ACHN (cell line): Measurements from ENCODE around the gene SLC24A3.
A peak's percentile ranks its signal among the peaks of the same experiment; 100 is the strongest.
"Not testable (repeated sequence)": the region's sequence is repeated elsewhere in the genome, so short reads cannot be mapped to it uniquely, and the experiment has no call there.

Source experiments
- DNase-seq: peaks from one replicate; pipeline ENCODE4 v3.0.0-alpha.2; 2015
- in situ Hi-C: cut with HindIII; loops from 2 replicates; pipeline ENCODE4 v1.10.0; 2017; ENCODE audit warnings: low sequenced_read_pairs, low pct_ligation_motif_present, low pct_unique_long_range_greater_than_20kb

SLC24A3 gene

GRCh38 chr20:19649041-19649440, 436.6 kb downstream of the SLC24A3 start:
- DNase-seq = no peak
- in situ Hi-C loops = no loop called here

GRCh38 chr20:19652591-19653026, 440.2 kb downstream of the SLC24A3 start:
- in situ Hi-C loops = no loop called here
- no peak for DNase-seq

GRCh38 chr20:19653327-19653726, 440.9 kb downstream of the SLC24A3 start:
- DNase-seq = no peak
- in situ Hi-C loops = no loop called here

GRCh38 chr20:19654921-19655320, 442.5 kb downstream of the SLC24A3 start:
- in situ Hi-C loops = no loop called here
- no peak for DNase-seq

- in situ Hi-C loops = no loop called here
- DNase-seq = no peak
These were observed 445.7 kb downstream of the SLC24A3 start for GRCh38 chr20:19658137-19658536.

- in situ Hi-C loops = no loop called here
- no peak for DNase-seq
These were observed 447.0 kb downstream of the SLC24A3 start for GRCh38 chr20:19659448-19659847.

- in situ Hi-C loops = no loop called here
These were observed 448.5 kb downstream of the SLC24A3 start for GRCh38 chr20:19660808-19661378.

GRCh38 chr20:19661717-19662636, 449.5 kb downstream of the SLC24A3 start:
- DNase-seq = peak; percentile 55
- in situ Hi-C loops = no loop called here

More at GRCh38 chr20:19660808-19661378, 448.5 kb downstream of the SLC24A3 start:
- DNase-seq = no peak

GRCh38 chr20:19662637-19662995, 450.2 kb downstream of the SLC24A3 start:
- DNase-seq = no peak
- in situ Hi-C loops = no loop called here

- in situ Hi-C loops = no loop called here
These were observed 456.0 kb downstream of the SLC24A3 start for GRCh38 chr20:19668418-19668817.

GRCh38 chr20:19670829-19671228, 458.4 kb downstream of the SLC24A3 start:
- in situ Hi-C loops = no loop called here
- DNase-seq = no peak

More at GRCh38 chr20:19668418-19668817, 456.0 kb downstream of the SLC24A3 start:
- DNase-seq = no peak

GRCh38 chr20:19671374-19671773, 458.9 kb downstream of the SLC24A3 start:
- in situ Hi-C loops = no loop called here

GRCh38 chr20:19672498-19672897, 460.1 kb downstream of the SLC24A3 start:
- in situ Hi-C loops = no loop called here

More at GRCh38 chr20:19671374-19671773, 458.9 kb downstream of the SLC24A3 start:
- no peak for DNase-seq

GRCh38 chr20:19673575-19673974, 461.1 kb downstream of the SLC24A3 start:
- in situ Hi-C loops = no loop called here
- no peak for DNase-seq

More at GRCh38 chr20:19672498-19672897, 460.1 kb downstream of the SLC24A3 start:
- no peak for DNase-seq

- DNase-seq = no peak
- in situ Hi-C loops = no loop called here
These were observed 463.8 kb downstream of the SLC24A3 start for GRCh38 chr20:19676202-19676601.

GRCh38 chr20:19677336-19677735, 464.9 kb downstream of the SLC24A3 start:
- no peak for DNase-seq
- in situ Hi-C loops = no loop called here

- in situ Hi-C loops, DNase-seq: not testable (repeated sequence)
These were observed 466.1 kb downstream of the SLC24A3 start for GRCh38 chr20:19678591-19678990.

- in situ Hi-C loops = no loop called here
- DNase-seq = no peak
These were observed 467.6 kb downstream of the SLC24A3 start for GRCh38 chr20:19679900-19680495.

- DNase-seq = no peak
- in situ Hi-C loops = no loop called here
These were observed 469.8 kb downstream of the SLC24A3 start for GRCh38 chr20:19682249-19682648.
